ENCODE results near the gene NHLRC4. TPM values are rescaled to one million over a fixed set of nuclear protein-coding genes. Genes with fewer than 3 reads are reported as not detected.

The NHLRC4 gene
- total and polyA plus RNA-seq, 5 donors from 2014 or later, result 1.9 to 5.6 (median 4.5) TPM

DNA sequence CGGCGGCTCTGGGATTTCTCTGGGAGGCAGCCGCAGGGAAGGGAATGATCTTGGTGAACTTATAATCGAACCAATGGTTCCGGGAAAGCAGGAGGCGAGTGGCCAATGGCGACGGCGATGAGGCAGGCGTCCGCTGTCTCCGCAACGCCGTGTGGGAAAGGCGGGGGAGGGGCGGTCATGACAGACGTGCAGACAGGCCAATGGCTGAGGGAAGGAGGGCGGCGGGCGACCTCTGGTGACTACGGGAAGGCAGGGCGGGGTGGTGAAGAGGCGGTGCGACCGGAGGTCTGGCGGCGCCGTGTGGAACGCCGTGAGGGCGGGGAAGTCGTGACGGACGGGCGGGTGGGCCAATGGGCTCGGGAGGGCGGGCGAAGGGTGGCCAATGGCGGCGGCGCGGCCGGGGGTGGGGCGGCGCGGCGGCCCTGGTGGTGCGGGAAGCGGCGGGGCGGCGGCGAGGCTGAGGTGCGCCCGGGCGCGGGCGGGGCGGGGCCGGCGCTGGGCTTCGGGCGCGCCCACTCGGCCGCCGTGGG is 22.9 kb downstream of the NHLRC4 start, which contains the start of gene RAB40C:
TSS of gene RAB40C (plus strand) at position 409 of the 530 bp plus-strand sequence. CDS start 226 bp downstream, outside the sequence.
- H3K27ac ChIP-seq (ENCODE audit: insufficient read depth, low read length, poor library complexity, severe bottlenecking), result peak within 1 kb of the TSS; percentile 92
- peaks cover 33% of the 10 kb centered on the region for H3K4me1 ChIP-seq (ENCODE audit: control insufficient read depth, insufficient read depth, low read length, poor library complexity, severe bottlenecking)
- peak within 1 kb of the TSS; percentile 66 for H3K4me3 ChIP-seq (ENCODE audit: low read depth, low read length)
- ATAC-seq (ENCODE audit: low read depth in 2 of 2) (peak; percentile 86 to 87), DNase-seq (peak; percentile 98 to 99 (median 99))
- peak within 1 kb of the TSS; percentile 96 to 99 (median 98) for H3K27ac Mint-ChIP-seq
- H3K36me3 ChIP-seq (ENCODE audit: control insufficient read depth, insufficient read depth, low read length), result no peaks in the 10 kb centered on the region
- H3K4me3 Mint-ChIP-seq, result peak within 1 kb of the TSS; percentile 93 to 99 (median 99)
- peaks cover 5% of the 10 kb centered on the region for H3K36me3 Mint-ChIP-seq
- H3K9me3 ChIP-seq (ENCODE audit: control insufficient read depth in 2 of 2, low read length in 2 of 2), result no peaks in the 10 kb centered on the region
- H3K4me1 Mint-ChIP-seq, result peaks cover 0 to 54% (median 16%) of the 10 kb centered on the region in 4 donors
- H3K27me3 ChIP-seq (ENCODE audit: control insufficient read depth, insufficient read depth, low read length), result no peaks in the 10 kb centered on the region
- H3K9me3 Mint-ChIP-seq, result no peaks in the 10 kb centered on the region
- H3K27me3 Mint-ChIP-seq, result peaks cover 6% of the 10 kb centered on the region

DNA sequence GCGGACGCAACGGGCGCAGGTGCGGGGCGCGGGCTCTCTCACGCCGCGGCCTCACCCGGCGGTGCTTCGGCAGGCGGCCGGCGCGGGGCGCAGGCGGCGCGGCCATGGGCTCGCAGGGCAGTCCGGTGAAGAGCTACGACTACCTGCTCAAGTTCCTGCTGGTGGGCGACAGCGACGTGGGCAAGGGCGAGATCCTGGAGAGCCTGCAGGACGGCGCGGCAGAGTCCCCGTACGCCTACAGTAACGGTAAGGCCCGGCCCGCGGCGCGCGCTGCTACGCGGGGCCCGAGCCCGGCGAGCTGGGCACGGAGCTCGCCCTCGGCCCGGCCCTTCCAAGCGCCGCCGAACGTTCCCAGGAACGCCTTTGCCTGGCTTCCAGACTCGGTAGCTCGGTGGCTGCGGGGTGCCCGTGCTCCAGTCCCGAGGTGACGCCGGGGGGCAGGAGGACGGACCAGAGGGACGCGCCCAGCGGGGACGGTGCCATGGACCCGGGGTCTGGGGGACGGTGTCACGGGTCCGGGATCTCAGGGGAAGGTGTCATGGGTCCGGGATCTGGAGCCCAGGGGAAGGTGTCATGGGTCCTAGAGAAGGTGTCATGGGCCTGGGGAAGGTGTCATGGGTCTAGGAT is 23.5 kb downstream of the NHLRC4 start:
- Histone ChIP-seq H3K4me1 (ENCODE audit: control insufficient read depth, insufficient read depth, low read length, poor library complexity, severe bottlenecking) (peaks cover 33% of the 10 kb centered on the region), H3K9me3 (ENCODE audit: control insufficient read depth in 2 of 2, low read length in 2 of 2) (no peaks in the 10 kb centered on the region), H3K36me3 (ENCODE audit: control insufficient read depth, insufficient read depth, low read length) (no peaks in the 10 kb centered on the region), H3K27ac (ENCODE audit: insufficient read depth, low read length, poor library complexity, severe bottlenecking) (no peak overlapping the region), H3K27me3 (ENCODE audit: control insufficient read depth, insufficient read depth, low read length) (no peaks in the 10 kb centered on the region), H3K4me3 (ENCODE audit: low read depth, low read length) (peak overlapping the region; percentile 51)
- DNase-seq (no peak), ATAC-seq (ENCODE audit: low read depth in 2 of 2) (no peak)
- Mint-ChIP-seq H3K36me3 (peaks cover 5% of the 10 kb centered on the region), H3K27me3 (peaks cover 6% of the 10 kb centered on the region), H3K4me1 (peaks cover 0 to 57% (median 16%) of the 10 kb centered on the region in 4 donors), H3K4me3 (peak overlapping the region; percentile 64 to 93 (median 90)), H3K27ac (peak overlapping the region; percentile 85 to 92 (median 85)), H3K9me3 (no peaks in the 10 kb centered on the region)

DNA sequence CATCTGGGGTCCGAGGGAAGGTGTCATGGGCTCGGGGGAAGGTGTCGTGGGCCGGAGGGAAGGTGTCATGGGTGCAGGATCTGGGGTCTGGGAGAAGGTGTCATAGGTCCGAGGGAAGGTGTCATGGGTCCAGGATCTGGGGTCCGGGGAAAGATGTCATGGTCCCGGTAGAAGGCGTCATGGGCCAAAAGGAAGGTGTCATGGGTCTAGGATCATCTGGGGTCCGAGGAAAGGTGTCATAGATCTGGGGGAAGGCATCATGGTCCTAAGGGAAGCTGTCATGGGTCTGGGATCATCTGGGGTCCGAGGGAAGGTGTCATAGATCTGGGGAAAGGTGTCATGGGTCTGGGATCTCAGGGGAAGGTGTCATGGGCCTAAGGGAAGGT is 24.0 kb downstream of the NHLRC4 start:
- peaks cover 5% of the 10 kb centered on the region for H3K36me3 Mint-ChIP-seq
- peak overlapping the region; percentile 64 to 93 (median 90) for H3K4me3 Mint-ChIP-seq
- H3K9me3 ChIP-seq (ENCODE audit: control insufficient read depth in 2 of 2, low read length in 2 of 2), result no peaks in the 10 kb centered on the region
- no peak for DNase-seq
- ATAC-seq (ENCODE audit: low read depth in 2 of 2), result no peak
- no peak overlapping the region for H3K27ac ChIP-seq (ENCODE audit: insufficient read depth, low read length, poor library complexity, severe bottlenecking)
- H3K27ac Mint-ChIP-seq, result peak overlapping the region; percentile 85 to 92 (median 85)
- H3K27me3 ChIP-seq (ENCODE audit: control insufficient read depth, insufficient read depth, low read length), result no peaks in the 10 kb centered on the region
- peak overlapping the region; percentile 51 for H3K4me3 ChIP-seq (ENCODE audit: low read depth, low read length)
- H3K27me3 Mint-ChIP-seq, result peaks cover 6% of the 10 kb centered on the region
- H3K9me3 Mint-ChIP-seq, result no peaks in the 10 kb centered on the region
- no peaks in the 10 kb centered on the region for H3K36me3 ChIP-seq (ENCODE audit: control insufficient read depth, insufficient read depth, low read length)
- H3K4me1 ChIP-seq (ENCODE audit: control insufficient read depth, insufficient read depth, low read length, poor library complexity, severe bottlenecking), result peaks cover 33% of the 10 kb centered on the region
- peaks cover 0 to 57% (median 16%) of the 10 kb centered on the region in 4 donors for H3K4me1 Mint-ChIP-seq

DNA sequence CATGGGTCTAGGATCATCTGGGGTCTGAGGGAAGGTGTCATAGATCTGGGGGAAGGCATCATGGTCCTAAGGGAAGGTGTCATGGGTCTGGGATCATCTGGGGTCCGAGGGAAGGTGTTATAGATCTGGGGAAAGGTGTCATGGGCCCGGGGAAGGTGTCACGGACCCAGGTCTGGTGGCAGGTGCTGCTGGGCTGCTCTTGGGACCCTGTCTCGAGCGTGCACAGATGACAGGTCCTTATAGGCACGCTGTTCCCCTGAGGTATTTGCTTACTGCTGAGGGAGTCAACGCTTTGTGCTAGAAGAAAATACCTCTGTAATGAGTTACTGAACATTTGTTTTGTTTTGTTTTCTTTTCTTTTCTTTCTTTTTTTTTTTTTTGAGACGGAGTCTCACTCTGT is 24.4 kb downstream of the NHLRC4 start:
- Mint-ChIP-seq H3K9me3 (no peaks in the 10 kb centered on the region), H3K4me1 (peaks cover 0 to 59% (median 16%) of the 10 kb centered on the region in 4 donors), H3K27me3 (peaks cover 6% of the 10 kb centered on the region), H3K27ac (peak overlapping the region; percentile 85 to 92 (median 85)), H3K4me3 (peak overlapping the region; percentile 88 to 93 (median 90)), H3K36me3 (peaks cover 5% of the 10 kb centered on the region)
- H3K9me3 ChIP-seq (ENCODE audit: control insufficient read depth in 2 of 2, low read length in 2 of 2), result no peaks in the 10 kb centered on the region
- H3K27me3 ChIP-seq (ENCODE audit: control insufficient read depth, insufficient read depth, low read length), result no peaks in the 10 kb centered on the region
- DNase-seq (no peak), ATAC-seq (ENCODE audit: low read depth in 2 of 2) (no peak)
- no peak overlapping the region for H3K27ac ChIP-seq (ENCODE audit: insufficient read depth, low read length, poor library complexity, severe bottlenecking)
- H3K4me1 ChIP-seq (ENCODE audit: control insufficient read depth, insufficient read depth, low read length, poor library complexity, severe bottlenecking), result peaks cover 33% of the 10 kb centered on the region
- no peaks in the 10 kb centered on the region for H3K36me3 ChIP-seq (ENCODE audit: control insufficient read depth, insufficient read depth, low read length)
- peak overlapping the region; percentile 51 for H3K4me3 ChIP-seq (ENCODE audit: low read depth, low read length)

DNA sequence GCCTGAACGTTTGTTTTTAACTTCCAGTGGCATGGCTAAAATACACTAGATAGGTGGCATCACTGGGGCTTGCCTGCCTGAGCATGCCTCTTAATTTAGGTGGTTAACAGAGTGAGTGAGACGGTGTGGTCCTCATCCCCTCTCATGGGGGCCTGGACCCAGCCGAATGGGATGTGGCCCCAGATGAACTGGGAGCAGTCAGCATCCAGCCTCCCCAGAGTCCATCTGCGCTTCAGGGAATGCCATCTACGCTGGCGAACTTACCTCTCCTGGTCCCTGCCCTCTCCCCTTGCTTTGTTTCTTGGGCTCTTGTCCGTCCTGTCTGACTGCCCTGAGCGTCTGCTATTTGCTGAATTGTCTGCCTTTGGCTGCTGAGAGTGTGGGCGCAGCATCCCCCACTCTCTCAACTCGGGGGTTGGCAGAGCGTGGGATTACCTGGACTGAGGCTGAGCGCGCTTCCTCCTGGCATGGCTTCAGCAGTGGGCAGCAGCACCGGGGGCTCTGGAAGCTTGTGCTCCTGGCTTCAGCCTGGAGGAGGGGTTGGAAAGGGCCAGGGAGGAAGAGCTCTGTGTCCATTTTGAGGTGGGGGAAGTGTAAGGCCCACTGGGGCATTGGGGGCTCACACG is 25.2 kb downstream of the NHLRC4 start:
- no peak overlapping the region for H3K4me3 ChIP-seq (ENCODE audit: low read depth, low read length)
- Mint-ChIP-seq H3K9me3 (peaks cover 0 to 2% (median 0%) of the 10 kb centered on the region in 7 donors), H3K27ac (no peak overlapping the region), H3K4me1 (peaks cover 0 to 66% (median 21%) of the 10 kb centered on the region in 4 donors), H3K27me3 (peaks cover 6% of the 10 kb centered on the region), H3K36me3 (peaks cover 10% of the 10 kb centered on the region), H3K4me3 (peak overlapping the region; percentile 88 to 93 (median 90))
- peaks cover 33% of the 10 kb centered on the region for H3K4me1 ChIP-seq (ENCODE audit: control insufficient read depth, insufficient read depth, low read length, poor library complexity, severe bottlenecking)
- no peak overlapping the region for H3K27ac ChIP-seq (ENCODE audit: insufficient read depth, low read length, poor library complexity, severe bottlenecking)
- H3K27me3 ChIP-seq (ENCODE audit: control insufficient read depth, insufficient read depth, low read length), result no peaks in the 10 kb centered on the region
- no peak for DNase-seq
- no peaks in the 10 kb centered on the region for H3K9me3 ChIP-seq (ENCODE audit: control insufficient read depth in 2 of 2, low read length in 2 of 2)
- no peak for ATAC-seq (ENCODE audit: low read depth in 2 of 2)
- H3K36me3 ChIP-seq (ENCODE audit: control insufficient read depth, insufficient read depth, low read length), result no peaks in the 10 kb centered on the region

DNA sequence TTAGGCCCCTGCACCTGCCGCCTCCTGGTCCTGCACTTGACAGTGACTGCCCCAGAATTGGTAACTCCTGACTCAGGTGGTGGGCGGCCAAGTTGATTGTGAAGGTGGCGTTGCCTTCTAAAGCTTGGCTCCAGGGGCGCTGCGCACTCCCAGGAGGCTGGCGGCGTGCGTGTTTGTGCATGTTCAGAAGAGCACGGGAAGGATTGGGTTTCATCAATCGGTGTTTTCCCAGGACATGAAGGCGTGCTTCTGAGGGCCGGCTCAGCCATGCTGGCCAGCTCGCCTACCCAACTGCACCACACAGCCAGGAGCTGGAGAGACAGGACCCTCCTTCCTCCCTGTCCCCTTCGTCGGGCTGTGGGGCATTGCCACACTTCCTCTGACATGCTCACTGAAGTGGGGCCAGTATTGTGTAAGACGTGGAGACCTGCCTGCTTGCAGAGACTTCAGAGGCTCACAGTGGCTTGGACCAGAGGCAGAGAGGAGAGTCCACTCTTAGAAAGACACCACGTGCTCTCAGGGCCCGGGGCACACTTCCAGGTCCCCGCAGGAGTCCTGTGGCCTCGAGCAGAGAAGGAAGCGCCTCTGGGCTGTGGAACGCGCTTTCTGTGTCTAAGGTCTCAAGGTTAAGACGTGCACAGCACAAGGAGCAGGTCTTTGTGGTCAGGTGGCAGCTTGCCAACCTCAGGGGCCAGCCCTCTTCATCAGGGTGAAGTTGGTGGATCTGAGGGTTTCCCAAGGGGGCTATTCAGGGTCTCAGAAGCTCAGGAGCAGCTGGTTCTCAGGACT is 25.9 kb downstream of the NHLRC4 start:
- H3K27ac Mint-ChIP-seq, result peak overlapping the region in 1 of 3 donors; percentile 35
- Histone ChIP-seq H3K4me1 (ENCODE audit: control insufficient read depth, insufficient read depth, low read length, poor library complexity, severe bottlenecking) (peaks cover 27% of the 10 kb centered on the region), H3K27me3 (ENCODE audit: control insufficient read depth, insufficient read depth, low read length) (no peaks in the 10 kb centered on the region), H3K36me3 (ENCODE audit: control insufficient read depth, insufficient read depth, low read length) (no peaks in the 10 kb centered on the region), H3K27ac (ENCODE audit: insufficient read depth, low read length, poor library complexity, severe bottlenecking) (no peak overlapping the region), H3K4me3 (ENCODE audit: low read depth, low read length) (no peak overlapping the region), H3K9me3 (ENCODE audit: control insufficient read depth in 2 of 2, low read length in 2 of 2) (no peaks in the 10 kb centered on the region)
- H3K4me3 Mint-ChIP-seq, result peak overlapping the region in 1 of 4 donors; percentile 19
- peaks cover 0 to 62% (median 21%) of the 10 kb centered on the region in 4 donors for H3K4me1 Mint-ChIP-seq
- peaks cover 6% of the 10 kb centered on the region for H3K27me3 Mint-ChIP-seq
- H3K9me3 Mint-ChIP-seq, result peaks cover 0 to 2% (median 0%) of the 10 kb centered on the region in 7 donors
- DNase-seq (no peak), ATAC-seq (ENCODE audit: low read depth in 2 of 2) (no peak)
- H3K36me3 Mint-ChIP-seq, result peaks cover 12% of the 10 kb centered on the region

DNA sequence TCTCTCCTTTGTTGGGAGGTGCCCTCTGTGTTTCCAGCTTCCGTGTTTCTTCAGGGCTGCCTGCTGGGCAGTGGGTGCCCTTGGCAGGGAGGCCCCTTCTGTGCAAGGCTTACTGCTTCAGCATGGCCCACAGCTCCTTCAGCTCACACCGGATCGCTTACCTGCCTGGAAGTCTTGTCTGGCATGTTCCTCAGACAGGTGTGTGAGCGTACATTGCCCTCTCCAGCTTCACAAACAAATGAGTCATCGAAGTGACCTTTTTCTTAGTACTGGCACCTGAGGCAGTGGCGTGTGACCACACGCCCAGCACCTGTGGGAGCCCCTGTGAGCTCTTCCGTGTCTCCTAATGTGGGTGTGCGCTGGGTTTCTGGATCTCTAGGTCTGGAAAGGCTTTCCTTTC is 26.6 kb downstream of the NHLRC4 start:
- peaks cover 12% of the 10 kb centered on the region for H3K36me3 Mint-ChIP-seq
- peaks cover 6% of the 10 kb centered on the region for H3K27me3 Mint-ChIP-seq
- ATAC-seq (ENCODE audit: low read depth in 2 of 2) (no peak), DNase-seq (no peak)
- Histone ChIP-seq H3K4me1 (ENCODE audit: control insufficient read depth, insufficient read depth, low read length, poor library complexity, severe bottlenecking) (peaks cover 20% of the 10 kb centered on the region), H3K4me3 (ENCODE audit: low read depth, low read length) (no peak overlapping the region), H3K27ac (ENCODE audit: insufficient read depth, low read length, poor library complexity, severe bottlenecking) (no peak overlapping the region), H3K27me3 (ENCODE audit: control insufficient read depth, insufficient read depth, low read length) (no peaks in the 10 kb centered on the region), H3K9me3 (ENCODE audit: control insufficient read depth in 2 of 2, low read length in 2 of 2) (no peaks in the 10 kb centered on the region), H3K36me3 (ENCODE audit: control insufficient read depth, insufficient read depth, low read length) (no peaks in the 10 kb centered on the region)
- peaks cover 0 to 2% (median 0%) of the 10 kb centered on the region in 7 donors for H3K9me3 Mint-ChIP-seq
- peak overlapping the region in 3 of 4 donors; percentile 11 to 74 (median 33) for H3K4me3 Mint-ChIP-seq
- peaks cover 0 to 57% (median 21%) of the 10 kb centered on the region in 4 donors for H3K4me1 Mint-ChIP-seq
- H3K27ac Mint-ChIP-seq, result peak overlapping the region; percentile 33 to 62 (median 35)
